GM19035 (cell line): ENCODE measurements around the gene PLCB3.

ENCODE experiments used
- ATAC-seq: cut with Tn5 transposase; IDR thresholded peaks from one replicate; pipeline ENCODE4 v1.9.1; 2021; ENCODE audit not compliant: unreplicated experiment

PLCB3 gene

DNA sequence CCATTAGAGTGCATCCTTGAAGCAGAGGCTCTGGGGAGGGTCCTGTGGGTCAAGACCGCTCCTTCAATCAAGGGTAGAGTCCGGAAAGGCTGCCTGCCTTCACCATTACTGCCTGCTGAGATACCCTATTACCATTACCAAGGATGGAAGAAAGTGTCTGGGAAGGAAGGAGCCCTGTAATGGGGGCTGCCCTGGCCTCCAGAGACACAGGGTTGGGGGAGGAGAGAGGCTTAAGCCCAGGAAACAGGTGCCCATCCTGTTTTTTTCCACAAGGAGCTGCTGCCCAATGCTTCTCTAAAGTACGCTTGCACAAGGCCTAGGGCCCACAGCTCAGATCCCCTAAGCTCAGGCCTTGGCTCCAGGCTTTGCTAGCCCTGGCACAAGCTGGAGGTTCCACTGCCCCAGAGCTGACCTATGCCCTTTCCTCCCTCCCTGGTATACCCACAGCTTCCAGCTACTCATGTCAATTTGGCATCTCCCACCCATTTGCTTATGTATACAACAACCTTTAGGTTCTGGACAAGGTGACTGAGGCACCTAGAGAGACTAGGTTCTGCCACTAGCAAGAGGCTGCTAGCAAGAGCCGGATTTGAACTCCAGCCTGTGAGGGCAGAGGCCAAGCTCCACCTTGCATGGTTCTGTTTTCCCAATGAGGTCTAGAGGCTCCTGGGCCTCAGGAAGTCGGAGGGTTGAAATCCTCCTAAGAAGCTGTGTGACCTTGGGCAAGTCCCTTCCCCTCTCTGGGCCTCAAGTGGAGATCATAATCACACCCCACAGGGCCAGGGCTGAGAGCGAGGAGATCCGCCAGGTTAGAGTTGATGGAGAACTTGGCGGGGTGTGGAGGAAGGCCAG lies 1.5 kb upstream of the PLCB3 start:
- no peak for ATAC-seq

DNA sequence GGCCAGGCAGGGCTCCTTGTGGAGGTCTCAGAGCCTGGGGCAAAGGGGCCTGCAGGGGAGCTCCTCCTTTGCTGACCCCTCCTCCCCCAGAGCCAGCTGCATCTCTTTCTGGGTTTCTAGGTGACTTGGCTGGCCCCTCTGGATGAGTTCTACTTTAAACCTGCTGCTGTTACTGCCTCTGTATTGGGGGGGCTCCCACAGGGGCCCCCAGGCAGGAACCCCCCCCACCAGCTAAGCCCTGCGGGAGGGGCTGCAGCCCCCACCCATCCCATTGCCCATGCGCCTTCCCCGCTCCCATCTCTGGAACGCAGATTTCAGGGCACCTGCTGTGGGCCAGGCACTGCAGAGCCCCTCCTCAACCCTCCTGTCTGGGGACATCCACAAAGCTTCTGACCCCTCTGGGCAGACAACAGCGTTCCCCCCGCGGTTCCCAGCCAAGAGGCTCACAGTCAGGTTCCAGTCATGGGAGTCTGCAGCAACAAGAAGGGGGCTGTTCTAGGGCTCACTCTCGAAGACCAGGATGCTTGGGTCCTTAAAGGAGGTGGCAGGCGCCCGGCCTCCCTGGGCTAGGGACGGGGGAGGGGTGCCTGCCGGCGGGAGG lies 815 bp upstream of the PLCB3 start:
- no peak for ATAC-seq

DNA sequence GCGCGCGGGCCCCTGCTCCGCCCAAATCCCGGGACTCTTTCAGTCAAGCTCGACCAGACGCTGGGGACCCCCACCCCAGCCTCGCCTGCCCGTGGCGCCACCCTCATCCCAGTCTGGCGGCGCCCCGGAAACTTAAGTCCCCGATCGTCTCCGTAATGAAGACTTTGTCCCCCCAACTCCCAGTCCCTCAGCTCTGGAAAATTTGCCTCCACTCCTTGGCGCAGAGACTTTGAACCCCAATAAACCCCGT lies 348 bp downstream of the PLCB3 start:
- ATAC-seq = no peak

DNA sequence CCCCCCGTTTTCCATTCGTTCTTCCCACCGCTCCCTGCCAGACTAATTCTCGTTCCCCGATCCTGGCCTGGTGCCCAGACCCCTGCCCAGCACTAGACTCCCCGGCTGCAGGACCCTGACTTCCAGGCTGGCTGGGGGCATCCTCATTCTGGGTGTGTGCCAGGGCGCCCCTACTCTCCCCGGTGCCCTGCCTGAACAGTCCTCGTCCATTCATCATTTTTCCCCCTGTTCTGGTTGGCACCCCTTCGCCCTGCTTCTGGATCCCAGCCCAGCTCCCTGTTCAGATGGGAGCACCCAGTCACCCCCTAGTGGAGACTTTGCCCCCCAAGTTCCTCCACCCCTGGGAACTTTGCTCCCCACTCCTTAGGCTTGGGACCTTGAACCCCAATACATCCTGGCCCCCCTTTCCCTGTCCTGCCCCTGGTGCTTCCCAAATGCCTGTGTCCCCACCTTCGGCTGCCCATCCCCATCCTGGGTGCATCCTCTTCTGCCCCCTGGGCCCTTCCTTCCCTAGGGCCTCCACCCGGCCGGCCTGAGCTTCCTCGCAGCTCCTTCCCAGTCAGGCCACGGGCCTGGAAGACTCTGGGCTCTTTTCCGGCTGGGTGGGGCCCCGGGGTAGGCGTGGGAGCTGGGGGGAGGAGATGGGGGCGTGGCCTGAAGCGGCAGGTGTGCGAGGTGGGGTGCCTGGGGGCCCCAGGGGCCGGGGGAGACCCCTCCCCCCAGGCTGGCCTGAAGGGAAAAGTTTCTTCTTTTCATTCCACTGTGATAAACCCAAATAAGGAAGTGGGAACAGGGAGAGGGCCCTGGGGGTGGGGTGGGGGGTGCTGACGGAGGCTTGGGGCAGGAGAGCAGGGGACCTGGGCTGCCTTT lies 908 bp downstream of the PLCB3 start:
- no peak for ATAC-seq

DNA sequence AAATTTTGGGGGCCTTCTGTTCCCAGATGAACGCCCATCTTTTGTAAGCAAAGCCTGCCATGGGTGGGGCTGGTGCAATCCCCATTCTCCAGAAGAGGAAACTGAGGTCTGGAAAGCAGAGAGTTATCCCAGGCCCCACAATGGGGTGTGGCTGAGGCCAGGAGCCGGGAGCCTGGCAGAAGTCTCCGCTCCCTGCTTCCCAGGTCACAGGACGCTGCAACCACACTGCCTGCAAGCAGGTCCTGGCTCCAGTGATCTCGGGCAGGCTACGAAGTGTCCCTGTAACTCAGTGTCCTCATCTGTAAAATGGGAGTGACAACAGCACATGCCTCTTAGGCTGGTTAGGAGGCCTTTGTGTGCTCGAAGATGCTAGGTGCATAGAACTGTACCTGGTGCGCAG lies 1.7 kb downstream of the PLCB3 start:
- no peak for ATAC-seq

DNA sequence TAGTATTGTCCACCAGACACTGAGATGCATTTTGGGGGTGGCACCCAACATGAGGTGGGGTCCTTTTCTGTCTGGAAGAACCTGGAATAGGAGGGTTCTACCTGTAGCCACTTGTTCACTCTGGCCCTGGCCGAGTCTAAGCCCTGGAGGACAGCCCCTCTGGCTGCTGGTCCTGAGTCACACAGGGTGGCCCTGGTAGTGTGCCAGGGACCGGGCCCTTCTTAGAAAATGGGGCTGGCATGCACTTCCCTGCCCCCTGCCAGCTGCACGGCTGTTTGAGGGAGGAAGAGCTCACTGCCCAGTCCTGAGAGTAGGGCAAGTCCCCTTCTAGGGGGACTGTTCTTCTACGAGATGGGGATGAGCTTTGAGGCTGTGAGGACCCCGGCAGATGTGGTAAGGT lies 2.2 kb downstream of the PLCB3 start:
- ATAC-seq = no peak

DNA sequence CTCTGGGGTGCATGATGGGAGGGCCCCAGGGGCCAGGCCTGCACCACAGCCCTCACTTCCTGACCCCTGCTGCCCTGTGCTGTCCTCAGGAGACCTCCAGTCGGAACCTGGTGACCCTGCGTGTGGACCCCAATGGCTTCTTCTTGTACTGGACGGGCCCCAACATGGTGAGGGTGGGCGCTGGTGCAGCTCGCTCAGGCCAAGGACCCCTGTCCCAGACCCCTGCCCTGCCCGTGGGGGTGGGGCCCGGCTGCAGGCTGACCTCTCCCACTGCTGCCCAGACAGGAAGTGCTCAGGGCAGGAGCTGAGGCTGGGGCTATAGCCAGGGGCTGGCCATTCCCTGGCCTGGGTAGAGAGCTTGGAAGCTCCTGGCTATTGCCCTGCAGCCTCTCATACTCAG lies 3.0 kb downstream of the PLCB3 start:
- no peak for ATAC-seq

DNA sequence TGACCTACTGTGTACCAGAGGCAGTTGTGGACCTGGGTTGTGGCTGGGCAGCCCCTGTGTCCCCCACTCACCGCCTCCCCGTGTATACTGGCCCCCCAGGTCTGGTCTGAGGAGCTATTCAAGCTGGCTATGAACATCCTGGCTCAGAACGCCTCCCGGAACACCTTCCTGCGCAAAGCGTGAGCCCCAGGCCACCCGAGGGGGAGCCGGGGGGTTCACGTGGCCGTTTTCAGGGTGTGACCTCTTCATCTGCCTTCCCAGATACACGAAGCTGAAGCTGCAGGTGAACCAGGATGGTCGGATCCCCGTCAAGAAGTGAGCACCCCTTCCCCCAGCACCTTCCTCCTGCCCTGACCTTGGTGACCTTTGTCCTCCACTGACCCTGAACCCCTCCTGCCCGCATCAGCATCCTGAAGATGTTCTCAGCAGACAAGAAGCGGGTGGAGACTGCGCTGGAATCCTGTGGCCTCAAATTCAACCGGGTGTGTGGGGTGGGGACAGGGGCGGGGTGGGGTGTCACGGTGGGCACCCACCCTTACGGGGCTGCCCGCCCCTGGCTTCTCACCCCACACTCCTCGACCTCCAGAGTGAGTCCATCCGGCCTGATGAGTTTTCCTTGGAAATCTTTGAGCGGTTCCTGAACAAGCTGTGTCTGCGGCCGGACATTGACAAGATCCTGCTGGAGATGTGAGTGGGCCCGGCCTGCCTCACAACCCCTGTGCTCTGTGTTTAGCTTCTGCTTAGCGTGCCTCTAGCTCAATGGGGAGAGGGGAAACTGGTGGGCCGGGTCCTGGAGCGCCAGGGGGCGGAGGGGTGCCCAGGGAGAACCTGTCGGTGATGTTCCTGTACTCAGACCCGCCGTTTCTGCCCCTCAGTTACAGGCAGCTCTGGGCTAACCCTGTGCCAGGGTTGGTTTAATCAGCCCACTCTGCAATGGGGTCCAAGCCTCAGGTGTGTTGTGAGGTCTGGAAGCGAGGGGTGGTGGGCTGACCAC lies 4.1 kb downstream of the PLCB3 start:
- no peak for ATAC-seq

DNA sequence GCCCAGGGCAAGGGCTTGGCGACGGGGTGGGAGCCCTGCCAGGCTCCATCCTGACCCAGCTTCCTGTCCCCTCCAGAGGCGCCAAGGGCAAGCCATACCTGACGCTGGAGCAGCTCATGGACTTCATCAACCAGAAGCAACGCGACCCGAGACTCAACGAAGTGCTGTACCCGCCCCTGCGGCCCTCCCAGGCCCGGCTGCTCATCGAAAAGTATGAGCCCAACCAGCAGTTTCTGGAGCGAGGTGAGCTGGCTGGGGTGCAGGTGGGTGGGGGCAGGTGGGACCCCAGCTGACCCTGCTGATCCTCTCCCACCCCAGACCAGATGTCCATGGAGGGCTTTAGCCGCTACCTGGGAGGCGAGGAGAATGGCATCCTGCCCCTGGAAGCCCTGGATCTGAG lies 5.0 kb downstream of the PLCB3 start:
- ATAC-seq = no peak

DNA sequence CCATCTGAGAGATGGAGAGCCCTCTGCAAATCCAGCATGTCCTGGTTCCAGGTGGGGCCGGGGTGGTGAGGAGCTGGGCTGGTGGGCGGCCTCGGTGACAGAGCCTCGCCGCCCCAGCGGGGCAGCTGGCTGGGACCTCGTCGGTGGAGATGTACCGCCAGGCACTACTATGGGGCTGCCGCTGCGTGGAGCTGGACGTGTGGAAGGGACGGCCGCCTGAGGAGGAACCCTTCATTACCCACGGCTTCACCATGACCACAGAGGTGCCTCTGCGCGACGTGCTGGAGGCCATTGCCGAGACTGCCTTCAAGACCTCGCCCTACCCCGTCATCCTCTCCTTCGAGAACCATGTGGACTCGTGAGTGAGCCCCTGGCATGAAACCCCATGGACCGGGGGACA lies 7.0 kb downstream of the PLCB3 start:
- no peak for ATAC-seq

DNA sequence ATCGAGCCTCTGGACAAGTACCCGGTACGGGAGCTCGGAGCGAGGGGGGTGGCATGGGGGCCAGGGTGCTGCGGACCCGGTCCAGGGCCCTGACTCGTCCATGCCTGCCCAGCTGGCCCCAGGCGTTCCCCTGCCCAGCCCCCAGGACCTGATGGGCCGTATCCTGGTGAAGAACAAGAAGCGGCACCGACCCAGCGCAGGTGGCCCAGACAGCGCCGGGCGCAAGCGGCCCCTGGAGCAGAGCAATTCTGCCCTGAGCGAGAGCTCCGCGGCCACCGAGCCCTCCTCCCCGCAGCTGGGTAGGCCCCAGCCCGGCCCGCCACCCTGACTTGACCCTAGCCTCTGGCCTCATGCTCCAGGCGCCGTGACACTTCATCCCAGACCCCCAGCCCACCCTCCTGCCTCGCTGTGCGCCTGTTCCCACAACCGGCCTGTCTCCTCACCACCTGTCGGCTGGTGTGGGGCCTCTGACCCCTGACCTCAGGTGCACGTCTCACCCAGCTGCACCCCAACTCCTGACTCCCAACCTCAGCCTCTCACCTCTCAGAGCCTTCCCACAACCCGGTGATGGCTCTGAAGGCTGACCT lies 7.7 kb downstream of the PLCB3 start:
- ATAC-seq = no peak

DNA sequence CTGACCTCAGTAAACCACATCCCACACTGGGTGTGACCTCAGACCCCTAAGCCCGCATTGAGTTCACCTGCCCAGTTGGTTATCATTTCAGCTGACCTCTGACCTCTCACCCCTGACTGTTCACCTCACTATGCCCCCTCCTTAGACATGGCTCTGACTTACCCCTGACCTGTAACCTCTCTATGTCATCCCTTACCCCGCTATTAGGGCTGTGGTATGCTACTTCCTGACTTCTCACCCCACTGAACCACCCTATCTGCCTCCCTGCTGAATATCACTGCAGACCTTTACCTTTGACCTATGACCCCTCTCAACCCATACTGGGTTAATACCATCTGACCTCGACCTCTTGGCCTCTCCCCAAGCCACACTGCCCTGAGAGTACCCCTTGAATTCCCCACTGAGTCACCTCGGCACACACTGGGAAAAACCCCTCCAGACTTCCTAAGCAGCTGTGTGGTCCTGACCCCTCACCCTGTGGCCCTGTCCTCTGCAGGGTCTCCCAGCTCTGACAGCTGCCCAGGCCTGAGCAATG lies 8.3 kb downstream of the PLCB3 start:
- ATAC-seq = no peak

DNA sequence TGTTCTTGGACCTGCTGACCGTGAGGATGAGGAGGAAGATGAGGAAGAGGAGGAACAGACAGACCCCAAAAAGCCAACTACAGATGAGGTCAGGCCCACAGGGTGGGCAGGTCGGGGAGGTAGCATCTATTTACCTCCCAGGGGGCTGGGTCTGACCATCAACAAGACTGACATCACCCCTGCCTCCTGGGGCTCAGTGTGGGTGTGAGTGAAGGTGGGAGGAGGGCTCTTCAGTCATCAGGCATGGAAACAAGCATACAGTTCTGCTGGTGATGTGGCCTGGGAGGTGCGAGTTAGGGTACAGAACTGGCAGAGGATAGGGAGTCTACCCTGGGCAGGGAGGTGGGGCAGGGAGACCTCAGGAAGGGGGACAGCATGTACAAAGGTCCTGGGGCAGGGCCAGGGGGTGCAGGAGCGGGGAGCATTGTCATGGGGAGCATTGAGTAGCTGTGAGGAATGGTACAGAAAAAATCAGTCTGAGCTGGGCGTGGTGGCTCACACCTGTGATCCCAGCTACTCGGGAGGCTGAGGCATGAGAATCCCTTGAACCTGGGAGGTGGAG lies 8.9 kb downstream of the PLCB3 start:
- no peak for ATAC-seq

DNA sequence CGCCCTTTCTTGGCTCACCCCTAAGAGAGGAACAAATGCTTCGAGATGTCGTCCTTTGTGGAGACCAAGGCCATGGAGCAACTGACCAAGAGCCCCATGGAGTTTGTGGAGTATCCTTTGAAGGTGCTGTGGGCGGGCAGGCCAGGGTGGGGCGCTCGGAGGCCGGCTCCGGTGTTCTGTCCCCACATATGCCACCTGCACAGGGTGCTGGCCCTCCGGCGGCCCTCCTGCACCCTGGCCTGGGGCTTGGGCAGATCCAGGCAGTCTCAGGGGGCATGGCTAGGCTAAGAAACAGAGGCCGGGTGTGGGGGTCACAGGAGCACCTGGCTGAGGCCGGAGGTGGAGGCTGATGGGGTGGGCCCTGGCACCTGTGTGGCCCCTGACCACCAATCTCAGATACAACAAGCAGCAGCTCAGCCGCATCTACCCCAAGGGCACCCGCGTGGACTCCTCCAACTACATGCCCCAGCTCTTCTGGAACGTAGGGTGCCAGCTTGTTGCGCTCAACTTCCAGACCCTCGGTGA lies 10.3 kb downstream of the PLCB3 start:
- ATAC-seq = no peak

DNA sequence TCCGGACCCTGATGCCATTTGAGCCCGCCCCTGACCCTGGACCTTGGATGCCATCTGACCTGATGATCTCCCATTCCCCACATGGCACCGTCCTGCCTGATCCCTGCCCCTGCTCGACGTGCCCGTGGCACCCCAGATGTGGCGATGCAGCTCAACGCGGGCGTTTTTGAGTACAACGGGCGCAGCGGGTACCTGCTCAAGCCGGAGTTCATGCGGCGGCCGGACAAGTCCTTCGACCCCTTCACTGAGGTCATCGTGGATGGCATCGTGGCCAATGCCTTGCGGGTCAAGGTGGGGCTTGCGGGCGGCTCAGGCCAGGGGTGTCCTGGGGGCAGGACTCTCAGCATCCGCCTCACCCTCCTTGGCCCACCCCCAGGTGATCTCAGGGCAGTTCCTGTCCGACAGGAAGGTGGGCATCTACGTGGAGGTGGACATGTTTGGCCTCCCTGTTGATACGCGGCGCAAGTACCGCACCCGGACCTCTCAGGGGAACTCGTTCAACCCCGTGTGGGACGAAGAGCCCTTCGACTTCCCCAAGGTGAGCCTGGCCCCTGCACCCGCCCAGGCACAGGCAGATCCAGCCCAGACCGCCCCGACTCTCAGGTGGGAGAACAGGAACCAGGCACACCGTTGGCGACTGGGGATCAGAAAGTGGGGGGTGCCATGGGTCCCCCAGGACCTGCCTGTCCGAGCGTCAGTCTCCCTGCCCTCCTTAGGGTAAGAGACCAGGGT lies 11.1 kb downstream of the PLCB3 start:
- no peak for ATAC-seq

DNA sequence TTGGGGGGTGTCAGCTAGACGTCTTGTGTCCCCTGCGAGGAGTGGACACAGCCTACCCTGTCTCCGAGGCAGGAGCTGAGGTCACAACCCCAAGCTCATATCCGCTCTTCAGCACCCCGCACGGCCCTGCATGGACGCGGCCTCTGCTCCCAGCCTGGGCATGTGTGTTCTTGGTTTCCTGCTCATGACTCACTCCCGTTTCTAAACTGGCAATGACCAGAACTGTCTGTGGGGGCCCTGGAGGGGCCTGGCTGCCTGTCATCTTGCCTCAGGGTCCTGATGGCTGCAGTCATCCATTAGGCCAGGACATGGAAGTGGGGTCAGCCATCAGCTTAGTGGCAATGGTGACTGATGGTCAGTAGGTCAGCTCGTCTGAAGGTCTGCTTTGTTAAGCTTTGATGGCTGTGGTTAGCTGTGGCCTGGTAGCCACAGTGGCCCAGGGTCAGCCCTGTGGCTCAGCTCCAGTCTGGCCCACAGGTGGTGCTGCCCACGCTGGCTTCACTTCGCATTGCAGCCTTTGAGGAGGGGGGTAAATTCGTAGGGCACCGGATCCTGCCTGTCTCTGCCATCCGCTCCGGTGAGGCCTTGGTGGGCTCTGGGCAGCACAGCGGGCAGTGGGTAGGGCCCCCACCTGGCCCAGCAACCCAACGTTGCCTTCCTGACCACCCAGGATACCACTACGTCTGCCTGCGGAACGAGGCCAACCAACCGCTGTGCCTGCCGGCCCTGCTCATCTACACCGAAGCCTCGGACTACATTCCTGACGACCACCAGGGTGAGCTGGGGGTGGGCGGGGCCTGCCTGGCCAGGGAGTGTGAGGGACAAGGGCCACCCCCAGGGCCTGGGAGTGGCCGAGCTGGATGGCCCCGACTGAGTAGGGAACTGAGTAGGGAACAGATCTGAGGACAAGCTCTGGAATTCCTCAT lies 12.0 kb downstream of the PLCB3 start:
- ATAC-seq = no peak

DNA sequence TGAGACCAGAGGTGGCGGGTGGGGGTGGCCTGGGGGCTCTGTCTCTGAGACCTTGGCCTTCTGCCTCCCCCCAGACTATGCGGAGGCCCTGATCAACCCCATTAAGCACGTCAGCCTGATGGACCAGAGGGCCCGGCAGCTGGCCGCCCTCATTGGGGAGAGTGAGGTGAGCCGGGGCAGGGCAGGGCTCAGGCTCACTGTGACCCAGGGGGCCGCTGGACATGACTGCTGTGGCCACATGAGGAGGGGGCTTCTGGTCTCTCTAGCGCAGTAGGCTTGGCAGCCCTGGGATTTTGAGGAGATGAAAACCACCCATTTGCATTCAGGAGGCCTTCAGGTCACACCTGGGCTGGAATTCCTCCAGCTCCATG lies 12.6 kb downstream of the PLCB3 start:
- ATAC-seq = no peak

DNA sequence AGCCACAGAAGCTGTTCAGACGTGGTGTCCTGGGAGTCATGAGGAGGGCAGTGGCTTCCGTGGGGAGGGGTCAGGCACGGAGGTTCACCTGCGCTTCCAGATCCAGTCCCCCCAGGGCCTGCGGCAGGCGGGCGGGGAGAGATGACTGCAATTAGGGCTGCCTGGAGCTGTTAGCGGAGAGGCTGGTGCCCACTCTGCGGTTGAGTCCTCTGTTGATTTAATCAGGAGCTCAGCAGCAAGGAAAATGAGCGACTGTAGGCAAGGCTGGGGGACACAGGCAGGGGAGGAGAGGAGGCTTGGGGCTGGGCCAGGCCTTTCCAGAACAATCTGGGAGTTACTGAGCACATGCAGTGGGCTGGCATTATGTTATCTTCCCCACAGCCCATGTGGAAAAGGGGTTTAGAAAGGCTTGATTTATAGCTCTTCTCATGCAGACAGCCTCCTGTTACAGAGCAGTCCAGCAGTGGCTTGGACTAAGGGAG lies 13.1 kb downstream of the PLCB3 start:
- no peak for ATAC-seq
